Large intestine (tissue), 3 donors: ENCODE measurements around the gene NRXN2. TPM values are rescaled to one million over a fixed set of nuclear protein-coding genes. Genes with fewer than 3 reads are reported as not detected.

ENCODE experiments used
- DNase-seq, 2 donors: peaks; one replicate each; pipeline versions ENCODE4 v3.0.0 to v3.0.0-alpha.2; 2013
- H3K27ac ChIP-seq: one replicate; pipeline ENCODE4 v1.5.1; 2013; ENCODE audit warnings: low read length
- H3K27me3 ChIP-seq: 2 replicates; pipeline ENCODE4 v1.6.1; 2013; ENCODE audit warnings: low read length; ENCODE audit not compliant: control insufficient read depth, insufficient read depth
- H3K36me3 ChIP-seq: 2 replicates; pipeline ENCODE4 v1.6.1; 2013; ENCODE audit warnings: low read length; ENCODE audit not compliant: control insufficient read depth, insufficient read depth
- H3K4me1 ChIP-seq: one replicate; pipeline ENCODE4 v1.6.1; 2013; ENCODE audit warnings: low read length; ENCODE audit not compliant: control insufficient read depth, insufficient read depth
- H3K4me3 ChIP-seq: one replicate; pipeline ENCODE4 v1.5.1; 2013; ENCODE audit warnings: low read length
- H3K9me3 ChIP-seq: one replicate; pipeline ENCODE4 v1.6.1; 2013; ENCODE audit warnings: mild to moderate bottlenecking, low read depth, low read length, moderate library complexity; ENCODE audit not compliant: control insufficient read depth
- WGBS: methylation state at CpG from one replicate; pipeline ENCODE4 v1.1.5; 2013; ENCODE audit warnings: low lambda C conversion rate; ENCODE audit not compliant: insufficient coverage; 5-methylcytosine and 5-hydroxymethylcytosine counted together
- polyA plus RNA-seq: library from polyadenylated mRNA; unstranded; fragments of 120-200 nt; gene quantifications from one replicate; pipeline ENCODE4 v1.2.1, GENCODE V29; 2013

Gene NRXN2
- polyA plus RNA-seq, 1 donor: 13.8 TPM

DNA sequence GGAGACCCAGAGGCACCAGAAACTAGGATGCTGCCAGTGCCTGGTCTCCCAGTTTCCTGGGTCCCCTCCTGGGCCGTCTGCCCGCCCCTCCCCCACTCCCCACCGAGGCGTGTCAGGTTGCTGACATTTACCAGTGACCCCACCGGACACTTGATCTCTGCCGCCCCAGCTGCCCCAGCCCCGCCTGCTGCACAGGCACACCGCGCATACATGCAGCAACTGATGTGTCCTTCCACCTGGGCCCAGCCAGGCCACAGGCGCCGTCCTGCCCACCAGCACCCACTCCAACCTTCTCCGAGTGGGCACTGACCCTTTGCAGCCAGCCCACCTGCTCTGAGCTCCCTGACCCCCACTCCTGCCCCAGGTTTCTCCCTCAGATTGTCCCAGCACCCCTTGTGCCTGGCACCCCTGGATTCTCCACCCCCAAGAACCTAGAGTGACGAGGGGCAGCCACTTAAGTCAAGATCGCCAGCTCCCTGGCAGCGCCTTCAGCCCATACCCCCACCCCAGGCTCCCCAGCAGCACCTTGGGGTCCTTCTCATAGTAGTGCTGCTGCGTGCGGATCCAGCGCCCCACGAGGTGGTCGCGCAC is 36.2 kb upstream of the NRXN2 start:
- H3K36me3 ChIP-seq: peaks cover 20% of the 10 kb centered on the region
- no peaks in the 10 kb centered on the region for H3K27me3 ChIP-seq
- DNase-seq: no peak
- WGBS: no CpG with 5 or more reads among the region's 21 CpGs
- no peak overlapping the region for H3K27ac ChIP-seq
- no peaks in the 10 kb centered on the region for H3K9me3 ChIP-seq
- H3K4me3 ChIP-seq: no peak overlapping the region
- H3K4me1 ChIP-seq: peaks cover 5% of the 10 kb centered on the region

DNA sequence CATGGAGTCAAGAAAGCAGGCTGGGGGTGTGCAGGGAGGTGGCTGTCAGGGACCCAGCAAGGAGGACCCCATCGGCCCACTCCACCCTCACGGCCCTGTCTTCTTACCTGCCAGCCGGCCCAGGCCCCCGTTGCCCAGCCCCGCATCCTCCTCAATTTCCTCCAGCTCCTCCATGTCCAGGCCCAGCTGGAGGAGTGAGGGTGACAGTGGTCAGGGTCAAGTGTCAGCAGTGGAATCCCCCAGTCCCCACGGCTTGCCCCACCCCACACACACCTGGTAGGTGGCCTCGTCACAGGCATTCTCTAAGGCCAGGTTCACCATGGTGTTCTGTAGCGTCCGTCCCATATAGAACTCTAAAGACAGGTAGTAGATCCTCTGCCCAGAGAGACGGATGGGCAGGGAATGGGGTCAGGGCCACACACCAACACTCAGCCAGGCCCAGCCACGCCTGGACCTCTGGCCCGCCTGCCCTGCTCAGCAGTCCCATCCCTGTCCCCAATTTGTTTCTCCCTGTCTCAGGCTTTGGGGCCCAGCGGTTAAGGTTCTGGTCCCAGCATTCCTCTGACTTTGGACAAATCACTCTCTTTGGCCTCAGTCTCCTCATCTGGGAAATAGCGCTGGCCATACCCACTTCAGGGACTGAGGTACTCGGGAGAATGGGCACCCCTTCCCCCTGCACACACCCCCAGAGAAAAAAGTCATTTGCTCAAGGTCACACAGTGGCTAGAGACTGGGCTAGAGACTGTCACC is 35.5 kb upstream of the NRXN2 start:
- Histone ChIP-seq H3K9me3 (no peaks in the 10 kb centered on the region), H3K4me3 (no peak overlapping the region), H3K27ac (no peak overlapping the region), H3K36me3 (peaks cover 13% of the 10 kb centered on the region), H3K27me3 (no peaks in the 10 kb centered on the region), H3K4me1 (peaks cover 5% of the 10 kb centered on the region)
- DNase-seq: no peak
- no CpG with 5 or more reads among the region's 15 CpGs for WGBS

DNA sequence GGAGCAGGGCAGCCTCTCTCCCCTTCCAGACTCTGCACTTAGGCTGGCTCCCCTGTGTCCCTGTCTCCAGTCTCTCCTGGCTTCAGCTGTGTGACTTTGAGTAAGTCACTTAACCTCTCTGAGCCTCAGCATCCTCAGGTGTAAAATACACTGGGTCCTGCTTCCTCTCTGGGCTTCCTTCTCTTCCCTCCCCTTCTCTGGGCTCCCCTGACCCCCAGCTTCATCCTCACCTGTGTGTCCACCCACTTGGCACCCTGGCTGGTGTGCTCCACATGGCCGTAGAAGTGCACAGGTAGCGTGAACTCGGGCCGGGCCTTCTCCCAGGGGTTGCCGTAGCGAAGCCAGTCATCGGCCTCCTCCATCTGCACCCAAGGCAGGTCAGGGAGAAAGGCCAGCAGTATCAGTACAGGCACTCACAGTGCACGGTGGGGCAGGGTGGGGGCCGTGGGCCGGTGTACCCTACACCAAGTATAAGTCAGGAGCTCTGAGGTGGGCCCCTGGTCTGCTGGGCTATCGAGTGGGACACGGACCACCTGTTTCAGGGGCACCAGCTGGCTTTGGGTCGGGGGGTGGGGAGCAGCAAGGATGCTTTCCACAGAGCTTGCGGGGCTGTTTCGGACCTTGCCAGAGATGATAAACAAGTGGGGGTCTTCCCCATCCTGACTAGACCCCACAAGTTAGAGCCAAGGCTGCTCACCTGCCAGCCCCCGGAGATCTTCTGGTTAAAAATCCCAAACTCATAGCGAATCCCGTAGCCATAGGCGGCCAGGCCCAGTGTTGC is 34.7 kb upstream of the NRXN2 start:
- H3K27ac ChIP-seq: no peak overlapping the region

DNA sequence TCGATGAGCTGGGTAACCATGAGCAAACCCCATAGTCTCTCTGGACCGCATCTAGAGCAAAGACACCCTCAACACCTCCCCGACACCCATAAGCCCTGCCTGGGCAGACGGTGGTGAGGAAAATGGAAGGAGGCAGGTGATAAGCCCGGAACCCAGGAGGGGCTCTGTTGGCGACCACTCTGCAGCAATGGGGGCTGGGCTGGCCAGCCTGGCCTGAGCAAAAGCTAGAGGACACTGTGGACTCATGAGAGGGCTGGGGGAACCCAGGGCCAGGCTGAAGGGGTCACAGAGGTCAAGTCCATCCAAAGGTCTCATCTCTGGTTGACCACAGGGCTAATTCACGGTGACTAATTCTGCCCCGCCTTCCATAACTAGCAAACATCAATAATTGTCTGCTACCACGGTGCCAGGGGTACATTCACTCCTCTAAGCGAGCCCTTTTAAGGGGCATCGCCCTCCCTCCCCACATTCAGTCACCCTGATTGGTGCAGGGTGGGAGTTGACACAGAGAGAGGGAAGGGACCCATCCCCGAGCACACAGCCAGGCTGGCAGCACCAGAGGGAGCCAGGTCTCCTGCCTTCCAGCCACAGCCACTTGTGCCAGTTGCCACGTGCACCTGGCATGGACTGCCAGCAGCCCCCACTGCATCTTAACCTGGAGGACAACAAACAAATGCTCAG is 32.8 kb upstream of the NRXN2 start:
- Histone ChIP-seq H3K27ac (no peak overlapping the region), H3K9me3 (no peaks in the 10 kb centered on the region), H3K4me3 (no peak overlapping the region), H3K36me3 (no peaks in the 10 kb centered on the region), H3K27me3 (no peaks in the 10 kb centered on the region), H3K4me1 (peaks cover 5% of the 10 kb centered on the region)
- no peak for DNase-seq
- WGBS: no CpG with 5 or more reads among the region's 13 CpGs

More for the DNA sequence above, 34.7 kb upstream of the NRXN2 start:
- Histone ChIP-seq H3K4me3 (no peak overlapping the region), H3K4me1 (peaks cover 5% of the 10 kb centered on the region), H3K27me3 (no peaks in the 10 kb centered on the region), H3K9me3 (no peaks in the 10 kb centered on the region), H3K36me3 (peaks cover 5% of the 10 kb centered on the region)
- WGBS: no CpG with 5 or more reads among the region's 19 CpGs
- no peak for DNase-seq

DNA sequence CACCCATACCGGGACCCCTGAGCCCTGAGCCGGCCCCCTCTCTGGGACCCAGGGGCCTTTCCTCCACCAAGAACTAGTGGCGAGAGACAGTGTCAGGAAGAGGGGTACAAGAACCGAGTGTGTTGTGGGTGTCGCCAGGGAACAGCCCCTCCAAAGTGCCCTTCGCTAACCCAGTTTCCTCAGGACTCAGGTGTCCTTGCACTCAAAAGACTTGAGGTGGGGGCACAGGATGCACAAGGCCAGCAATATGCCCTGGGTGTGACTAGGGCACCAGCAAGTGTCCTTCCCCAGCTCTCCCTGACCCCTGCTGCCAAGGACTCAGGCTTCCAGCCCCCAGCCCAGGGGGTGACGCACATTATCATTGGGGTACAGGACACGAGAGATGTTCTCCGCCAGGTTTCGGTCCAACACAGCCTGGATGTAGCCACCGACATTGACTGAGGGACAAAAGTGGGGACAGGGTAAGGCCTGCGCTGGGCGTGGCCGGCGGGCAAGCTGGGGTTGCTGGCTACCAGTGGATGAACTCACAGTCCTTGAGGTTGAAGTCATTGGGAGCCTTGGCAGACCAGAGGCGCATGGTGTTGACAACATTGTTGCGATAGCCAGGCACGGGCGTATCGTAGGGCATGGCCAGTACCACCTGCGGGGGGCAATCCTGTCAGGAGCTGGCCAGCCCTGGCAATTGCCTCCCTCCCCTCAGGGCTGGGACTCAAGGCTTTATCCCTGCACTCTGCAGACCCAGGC is 32.1 kb upstream of the NRXN2 start:
- H3K27ac ChIP-seq: no peak overlapping the region
- no peaks in the 10 kb centered on the region for H3K9me3 ChIP-seq
- peaks cover 3% of the 10 kb centered on the region for H3K4me1 ChIP-seq
- DNase-seq: no peak
- no peaks in the 10 kb centered on the region for H3K36me3 ChIP-seq
- no peaks in the 10 kb centered on the region for H3K27me3 ChIP-seq
- no peak overlapping the region for H3K4me3 ChIP-seq
- WGBS: no CpG with 5 or more reads among the region's 21 CpGs

DNA sequence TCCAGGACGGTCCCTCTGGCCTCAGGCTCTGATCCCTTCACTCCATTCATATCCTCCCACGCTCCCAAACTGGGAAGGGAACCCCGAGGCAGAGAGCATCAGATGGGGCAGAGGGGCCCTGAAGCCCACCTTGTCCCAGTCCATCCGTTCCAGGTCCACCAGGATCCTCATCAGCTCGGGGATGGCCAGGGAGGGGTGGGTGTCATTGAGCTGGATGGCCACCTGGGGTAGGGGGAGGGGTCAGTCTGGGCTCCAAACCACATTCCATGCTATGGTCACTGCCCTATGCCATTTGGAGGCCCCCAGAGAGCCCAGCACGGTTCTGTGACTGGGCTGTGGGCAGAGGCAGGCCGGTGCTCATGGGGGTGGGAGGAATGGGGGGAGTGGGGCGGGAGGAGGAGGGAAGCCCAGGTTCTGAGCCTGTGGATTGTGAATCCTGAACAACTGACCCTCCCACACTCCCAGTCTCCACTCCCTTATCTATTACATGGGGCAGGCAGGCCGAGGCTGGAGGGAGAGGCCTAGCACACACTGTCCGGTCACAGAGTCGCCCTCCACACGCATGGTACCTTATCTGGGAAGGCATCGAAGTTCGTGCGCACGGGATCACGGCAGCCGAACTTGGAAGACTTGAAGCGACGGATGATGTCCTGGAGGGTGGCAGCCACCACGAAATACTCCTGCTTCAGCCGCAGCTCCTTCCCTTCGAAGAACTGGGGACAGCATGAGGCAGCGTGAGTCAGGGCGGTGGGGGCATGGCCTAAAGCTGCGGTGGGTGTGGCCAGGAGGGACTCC is 31.3 kb upstream of the NRXN2 start:
- H3K4me3 ChIP-seq: no peak overlapping the region
- DNase-seq: no peak
- WGBS: no CpG with 5 or more reads among the region's 26 CpGs
- H3K27me3 ChIP-seq: no peaks in the 10 kb centered on the region
- no peaks in the 10 kb centered on the region for H3K36me3 ChIP-seq
- no peaks in the 10 kb centered on the region for H3K4me1 ChIP-seq
- no peak overlapping the region for H3K27ac ChIP-seq
- H3K9me3 ChIP-seq: no peaks in the 10 kb centered on the region

DNA sequence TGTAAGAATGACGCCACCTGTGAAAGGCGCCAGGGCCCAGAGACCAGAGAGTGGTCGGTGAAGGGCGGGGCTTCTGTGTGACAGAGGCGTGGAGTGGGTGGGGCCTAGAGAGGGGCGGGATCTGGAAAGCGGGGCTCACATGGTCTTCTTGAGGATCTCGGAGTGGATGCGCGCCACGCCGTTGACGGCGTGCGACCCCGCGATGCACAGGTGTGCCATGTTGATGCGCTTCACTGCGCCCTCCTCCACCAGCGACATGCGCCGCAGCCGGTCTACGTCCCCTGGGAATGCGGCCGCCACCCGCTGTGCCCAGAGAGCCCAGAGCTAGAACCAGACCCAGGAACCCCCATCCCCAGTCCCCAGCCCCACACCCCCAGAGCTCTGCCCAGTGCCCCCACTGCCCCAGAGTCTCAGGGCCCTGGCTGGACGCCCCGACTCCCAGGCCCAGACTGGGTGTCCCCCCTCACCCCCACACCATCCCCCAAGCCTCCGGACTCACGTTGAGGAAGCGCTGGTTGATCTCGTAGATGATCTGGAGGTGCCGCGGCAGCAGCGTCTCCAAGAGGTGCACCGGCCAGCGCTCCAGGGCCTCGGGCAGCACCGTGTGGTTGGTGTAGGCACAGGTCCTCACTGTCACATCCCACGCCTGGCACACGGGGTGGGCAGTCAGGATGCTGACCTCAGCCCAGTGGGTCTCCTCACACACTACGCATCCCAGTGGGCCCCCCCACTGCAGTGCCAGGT is 30.6 kb upstream of the NRXN2 start:
- H3K4me3 ChIP-seq: no peak overlapping the region
- WGBS: no CpG with 5 or more reads among the region's 43 CpGs
- no peaks in the 10 kb centered on the region for H3K4me1 ChIP-seq
- H3K36me3 ChIP-seq: no peaks in the 10 kb centered on the region
- DNase-seq: no peak
- no peaks in the 10 kb centered on the region for H3K9me3 ChIP-seq
- no peak overlapping the region for H3K27ac ChIP-seq
- no peaks in the 10 kb centered on the region for H3K27me3 ChIP-seq

DNA sequence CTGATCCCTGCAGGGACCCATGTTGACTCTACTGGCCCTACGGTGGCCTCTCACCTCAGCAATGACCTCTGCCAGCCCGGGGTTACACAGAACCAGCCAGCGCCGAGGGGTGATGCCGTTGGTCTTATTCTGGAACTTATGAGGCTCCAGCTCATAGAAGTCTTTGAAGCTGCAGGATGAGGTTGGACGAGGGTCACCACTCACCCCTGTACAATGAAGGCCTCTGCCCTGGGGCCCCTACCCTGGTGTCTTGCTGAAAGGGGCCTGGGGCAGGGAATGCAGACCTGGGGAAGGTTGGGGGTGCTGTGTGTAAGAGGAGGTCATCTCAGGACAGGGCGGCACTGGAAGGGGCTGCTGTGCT is 30.0 kb upstream of the NRXN2 start:
- no CpG with 5 or more reads among the region's 7 CpGs for WGBS
- no peaks in the 10 kb centered on the region for H3K36me3 ChIP-seq

More for the DNA sequence above, 30.0 kb upstream of the NRXN2 start:
- no peaks in the 10 kb centered on the region for H3K4me1 ChIP-seq
- H3K27me3 ChIP-seq: no peaks in the 10 kb centered on the region
- no peak for DNase-seq
- no peak overlapping the region for H3K27ac ChIP-seq
- H3K9me3 ChIP-seq: no peaks in the 10 kb centered on the region
- no peak overlapping the region for H3K4me3 ChIP-seq
